ENCODE measurements around the gene ATP10A.

DNA sequence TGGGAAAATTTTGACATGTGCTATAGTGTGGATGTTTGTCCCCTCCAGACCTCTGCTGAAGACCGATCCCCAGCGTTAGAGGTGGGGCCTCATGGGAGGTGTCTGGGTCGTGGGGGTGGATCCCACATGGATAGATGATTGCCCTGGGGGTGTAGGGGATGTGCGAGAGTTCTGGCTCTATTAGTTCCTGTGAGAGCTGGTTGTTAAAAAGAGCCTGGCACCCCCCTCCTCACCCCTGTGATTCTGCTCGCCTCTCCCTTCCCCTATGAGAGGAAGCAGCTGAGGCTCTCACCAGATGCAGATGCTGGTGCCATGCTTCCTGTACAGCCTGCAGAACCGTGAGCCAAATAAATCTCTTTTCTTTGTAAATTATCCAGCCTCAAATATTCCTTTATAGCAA is 67.4 kb downstream of the ATP10A start:
- TF ChIP-seq, protein P1, sequence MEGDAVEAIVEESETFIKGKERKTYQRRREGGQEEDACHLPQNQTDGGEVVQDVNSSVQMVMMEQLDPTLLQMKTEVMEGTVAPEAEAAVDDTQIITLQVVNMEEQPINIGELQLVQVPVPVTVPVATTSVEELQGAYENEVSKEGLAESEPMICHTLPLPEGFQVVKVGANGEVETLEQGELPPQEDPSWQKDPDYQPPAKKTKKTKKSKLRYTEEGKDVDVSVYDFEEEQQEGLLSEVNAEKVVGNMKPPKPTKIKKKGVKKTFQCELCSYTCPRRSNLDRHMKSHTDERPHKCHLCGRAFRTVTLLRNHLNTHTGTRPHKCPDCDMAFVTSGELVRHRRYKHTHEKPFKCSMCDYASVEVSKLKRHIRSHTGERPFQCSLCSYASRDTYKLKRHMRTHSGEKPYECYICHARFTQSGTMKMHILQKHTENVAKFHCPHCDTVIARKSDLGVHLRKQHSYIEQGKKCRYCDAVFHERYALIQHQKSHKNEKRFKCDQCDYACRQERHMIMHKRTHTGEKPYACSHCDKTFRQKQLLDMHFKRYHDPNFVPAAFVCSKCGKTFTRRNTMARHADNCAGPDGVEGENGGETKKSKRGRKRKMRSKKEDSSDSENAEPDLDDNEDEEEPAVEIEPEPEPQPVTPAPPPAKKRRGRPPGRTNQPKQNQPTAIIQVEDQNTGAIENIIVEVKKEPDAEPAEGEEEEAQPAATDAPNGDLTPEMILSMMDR (IDR thresholded peaks at IDR 0.05), result no peak
- TF ChIP-seq POLR2AphosphoS5 (IDR thresholded peaks at IDR 0.05; ENCODE audit: insufficient read depth in 1 of 2, low read depth in 1 of 2), result no peak
